ENCODE data around the gene TLR8.

DNA sequence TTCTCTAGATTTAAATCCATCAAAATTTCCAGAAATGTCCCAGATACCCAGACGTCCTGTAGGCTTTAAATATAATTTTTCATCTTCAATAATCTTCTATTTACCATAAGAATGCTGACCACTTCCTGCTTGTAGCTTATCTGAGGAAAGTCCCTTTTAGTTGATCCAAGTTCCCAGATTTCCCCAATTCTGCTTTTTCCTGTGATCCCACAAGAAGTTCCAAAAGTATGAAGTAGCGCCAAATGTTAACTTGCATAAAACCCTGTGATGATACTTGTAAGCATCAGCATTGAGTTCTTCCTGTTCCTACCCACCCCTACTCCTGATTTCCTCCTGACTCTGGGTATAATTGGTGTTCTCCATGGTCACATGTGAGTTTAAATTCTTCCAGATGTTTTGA lies 10.6 kb upstream of the TLR8 start:
- TF ChIP-seq, protein P1, sequence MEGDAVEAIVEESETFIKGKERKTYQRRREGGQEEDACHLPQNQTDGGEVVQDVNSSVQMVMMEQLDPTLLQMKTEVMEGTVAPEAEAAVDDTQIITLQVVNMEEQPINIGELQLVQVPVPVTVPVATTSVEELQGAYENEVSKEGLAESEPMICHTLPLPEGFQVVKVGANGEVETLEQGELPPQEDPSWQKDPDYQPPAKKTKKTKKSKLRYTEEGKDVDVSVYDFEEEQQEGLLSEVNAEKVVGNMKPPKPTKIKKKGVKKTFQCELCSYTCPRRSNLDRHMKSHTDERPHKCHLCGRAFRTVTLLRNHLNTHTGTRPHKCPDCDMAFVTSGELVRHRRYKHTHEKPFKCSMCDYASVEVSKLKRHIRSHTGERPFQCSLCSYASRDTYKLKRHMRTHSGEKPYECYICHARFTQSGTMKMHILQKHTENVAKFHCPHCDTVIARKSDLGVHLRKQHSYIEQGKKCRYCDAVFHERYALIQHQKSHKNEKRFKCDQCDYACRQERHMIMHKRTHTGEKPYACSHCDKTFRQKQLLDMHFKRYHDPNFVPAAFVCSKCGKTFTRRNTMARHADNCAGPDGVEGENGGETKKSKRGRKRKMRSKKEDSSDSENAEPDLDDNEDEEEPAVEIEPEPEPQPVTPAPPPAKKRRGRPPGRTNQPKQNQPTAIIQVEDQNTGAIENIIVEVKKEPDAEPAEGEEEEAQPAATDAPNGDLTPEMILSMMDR (IDR thresholded peaks at IDR 0.05), result no peak
- no peak for TF ChIP-seq POLR2A (IDR thresholded peaks at IDR 0.05)

Data from body of pancreas (tissue), 4 donors.